Stimulated activated memory B cell treated with anti-CD40 and anti-IgM and Interleukin-4, amounts not matched to agents 10 μg/mL and 1 μg/mL and 100 μg/mL, for 72 hours (primary cell): ENCODE measurements around the gene NCEH1.
"Not testable (repeated sequence)": the region's sequence is repeated elsewhere in the genome, so short reads cannot be mapped to it uniquely, and the experiment has no call there.

Source experiments
- ATAC-seq: fragments of 150-1000 bp; cut with Tn5 transposase; 2 replicates; pipeline ENCODE4 v1.10.0; 2021
- H3K27ac Mint-ChIP-seq: one replicate; pipeline ENCODE4 v1.8.0; 2022; ENCODE audit warnings: mild to moderate bottlenecking, mixed read lengths
- H3K27me3 Mint-ChIP-seq: one replicate; pipeline ENCODE4 v1.8.0; 2022; ENCODE audit warnings: mixed read lengths
- H3K36me3 Mint-ChIP-seq: one replicate; pipeline ENCODE4 v1.8.0; 2022; ENCODE audit warnings: mixed read lengths
- H3K4me1 Mint-ChIP-seq: one replicate; pipeline ENCODE4 v1.8.0; 2022; ENCODE audit warnings: mixed read lengths
- H3K4me3 Mint-ChIP-seq: one replicate; pipeline ENCODE4 v1.8.0; 2022; ENCODE audit warnings: mild to moderate bottlenecking, moderate library complexity, mixed read lengths
- H3K9me3 Mint-ChIP-seq: one replicate; pipeline ENCODE4 v1.8.0; 2022; ENCODE audit warnings: mixed read lengths

Gene NCEH1

GRCh38 chr3:172604895-172605646, 105.8 kb downstream of the NCEH1 start:
- Mint-ChIP-seq H3K4me3 (no peak overlapping the region), H3K27me3 (peaks cover 12% of the 10 kb centered on the region), H3K9me3 (no peaks in the 10 kb centered on the region), H3K27ac (no peak overlapping the region), H3K4me1 (no peaks in the 10 kb centered on the region), H3K36me3 (no peaks in the 10 kb centered on the region)
- no peak for ATAC-seq

GRCh38 chr3:172601066-172601832, 109.6 kb downstream of the NCEH1 start:
- no peak overlapping the region for H3K4me3 Mint-ChIP-seq
- ATAC-seq = no peak
- H3K27ac Mint-ChIP-seq = no peak overlapping the region
- H3K27me3 Mint-ChIP-seq = peaks cover 12% of the 10 kb centered on the region
- H3K4me1 Mint-ChIP-seq = peaks cover 3% of the 10 kb centered on the region
- no peaks in the 10 kb centered on the region for H3K36me3 Mint-ChIP-seq
- no peaks in the 10 kb centered on the region for H3K9me3 Mint-ChIP-seq

GRCh38 chr3:172600644-172601065, 110.2 kb downstream of the NCEH1 start:
- H3K27me3 Mint-ChIP-seq = peaks cover 12% of the 10 kb centered on the region
- no peaks in the 10 kb centered on the region for H3K9me3 Mint-ChIP-seq
- no peak for ATAC-seq
- peaks cover 9% of the 10 kb centered on the region for H3K4me1 Mint-ChIP-seq
- H3K4me3 Mint-ChIP-seq = no peak overlapping the region
- H3K27ac Mint-ChIP-seq = no peak overlapping the region
- H3K36me3 Mint-ChIP-seq = no peaks in the 10 kb centered on the region

- H3K27ac Mint-ChIP-seq = no peak overlapping the region
- H3K4me1 Mint-ChIP-seq = peaks cover 18% of the 10 kb centered on the region
- H3K4me3 Mint-ChIP-seq = no peak overlapping the region
- H3K9me3 Mint-ChIP-seq = no peaks in the 10 kb centered on the region
- H3K36me3 Mint-ChIP-seq = no peaks in the 10 kb centered on the region
- no peaks in the 10 kb centered on the region for H3K27me3 Mint-ChIP-seq
- ATAC-seq = no peak
Observed at GRCh38 chr3:172598904-172599303, 112.0 kb downstream of the NCEH1 start.

GRCh38 chr3:172596394-172596706, 114.5 kb downstream of the NCEH1 start:
- Mint-ChIP-seq H3K4me1 (peaks cover 32% of the 10 kb centered on the region), H3K4me3 (no peak overlapping the region), H3K27me3 (no peaks in the 10 kb centered on the region), H3K27ac (peak overlapping the region; percentile 56), H3K9me3 (no peaks in the 10 kb centered on the region), H3K36me3 (peaks cover under 1% of the 10 kb centered on the region)
- no peak for ATAC-seq

- Mint-ChIP-seq H3K4me1 (peaks cover 34% of the 10 kb centered on the region), H3K4me3 (peak overlapping the region; percentile 77), H3K9me3 (peaks cover under 1% of the 10 kb centered on the region), H3K27ac (peak overlapping the region; percentile 56), H3K27me3 (no peaks in the 10 kb centered on the region), H3K36me3 (peaks cover 6% of the 10 kb centered on the region)
- ATAC-seq = no peak
Observed at GRCh38 chr3:172595664-172596393, 115.0 kb downstream of the NCEH1 start.

- not testable (repeated sequence) for H3K27me3 Mint-ChIP-seq, H3K9me3 Mint-ChIP-seq, ATAC-seq, H3K4me3 Mint-ChIP-seq, H3K36me3 Mint-ChIP-seq, H3K27ac Mint-ChIP-seq
- peaks cover 34% of the 10 kb centered on the region for H3K4me1 Mint-ChIP-seq
Observed at GRCh38 chr3:172594900-172595663, 115.8 kb downstream of the NCEH1 start.

GRCh38 chr3:172592898-172593669, 117.8 kb downstream of the NCEH1 start:
- Mint-ChIP-seq H3K27ac (peak overlapping the region; percentile 68), H3K4me3 (no peak overlapping the region)

GRCh38 chr3:172591876-172592771, 118.7 kb downstream of the NCEH1 start:
- Mint-ChIP-seq H3K27ac (peak overlapping the region; percentile 68), H3K9me3 (peaks cover 9% of the 10 kb centered on the region), H3K4me3 (peak overlapping the region; percentile 29), H3K27me3 (no peaks in the 10 kb centered on the region), H3K36me3 (peaks cover 15% of the 10 kb centered on the region), H3K4me1 (peaks cover 34% of the 10 kb centered on the region)
- peak; percentile 97 for ATAC-seq

More at GRCh38 chr3:172592898-172593669, 117.8 kb downstream of the NCEH1 start:
- Mint-ChIP-seq H3K27me3 (no peaks in the 10 kb centered on the region), H3K4me1 (peaks cover 34% of the 10 kb centered on the region), H3K9me3 (peaks cover 9% of the 10 kb centered on the region), H3K36me3 (peaks cover 15% of the 10 kb centered on the region)
- no peak for ATAC-seq

GRCh38 chr3:172591125-172591605, 119.7 kb downstream of the NCEH1 start:
- Mint-ChIP-seq H3K9me3 (peaks cover 9% of the 10 kb centered on the region), H3K4me1 (peaks cover 37% of the 10 kb centered on the region), H3K36me3 (peaks cover 15% of the 10 kb centered on the region), H3K27me3 (no peaks in the 10 kb centered on the region), H3K27ac (no peak overlapping the region), H3K4me3 (no peak overlapping the region)
- no peak for ATAC-seq

GRCh38 chr3:172586436-172586835, 124.4 kb downstream of the NCEH1 start:
- Mint-ChIP-seq H3K27ac (no peak overlapping the region), H3K27me3 (no peaks in the 10 kb centered on the region), H3K9me3 (peaks cover 9% of the 10 kb centered on the region), H3K4me3 (no peak overlapping the region), H3K4me1 (peaks cover 14% of the 10 kb centered on the region), H3K36me3 (peaks cover 15% of the 10 kb centered on the region)
- no peak for ATAC-seq

- no peak for ATAC-seq
- Mint-ChIP-seq H3K27ac (no peak overlapping the region), H3K36me3 (peaks cover 10% of the 10 kb centered on the region), H3K4me3 (no peak overlapping the region), H3K4me1 (peaks cover 16% of the 10 kb centered on the region), H3K27me3 (no peaks in the 10 kb centered on the region), H3K9me3 (peaks cover 9% of the 10 kb centered on the region)
Observed at GRCh38 chr3:172585954-172586353, 124.9 kb downstream of the NCEH1 start.

GRCh38 chr3:172582712-172583111, 128.2 kb downstream of the NCEH1 start:
- Mint-ChIP-seq H3K27ac (no peak overlapping the region), H3K4me3 (no peak overlapping the region), H3K4me1 (peaks cover 28% of the 10 kb centered on the region), H3K9me3 (no peaks in the 10 kb centered on the region), H3K27me3 (no peaks in the 10 kb centered on the region), H3K36me3 (no peaks in the 10 kb centered on the region)
- no peak for ATAC-seq
